K562 (cell line): Measurements from ENCODE around the gene SOHLH1. TPM values are rescaled to one million over a fixed set of nuclear protein-coding genes. Genes with fewer than 3 reads are reported as not detected.
A peak's percentile ranks its signal among the peaks of the same experiment; 100 is the strongest.

ENCODE experiments used
- ATAC-seq: fragments of 200-7000 bp; cut with Tn5 transposase; 3 replicates; pipeline ENCODE4 v1.9.1; 2020; ENCODE audit warnings: moderate library complexity
- BruUV-seq: library from RNA; stranded (reverse); fragments of 400-500 nt; replicated peaks from 2 replicates; lab custom pipeline; 2021; lab: Mats Ljungman, UMichigan
- CTCF ChIA-PET: fragments of 300-600 bp; formaldehyde crosslinking; extraction: SDS; loops from one replicate; lab custom pipeline; 2021; ENCODE audit warnings: low intra/inter-chr PET ratio; lab: Yijun Ruan, JAX
- POLR2A ChIA-PET: fragments of 300-600, 350-650 bp; sonication (Branson Sonifier 250); formaldehyde crosslinking; extraction: SDS; loops from one replicate; lab custom pipeline; 2021; ENCODE audit warnings: antibody characterized with exemption, inconsistent platforms; lab: Yijun Ruan, JAX
- DNase-seq, 4 experiments: peaks; one replicate each; pipeline versions ENCODE4 v3.0.0 to v3.0.0-alpha.2; 2011 to 2018; ENCODE audit warnings: low spot score in 3 of 4, mixed read lengths in 3 of 4; ENCODE audit errors: extremely low read depth in 1 of 4
- FAIRE-seq: peaks from 2 replicates; lab custom pipeline; 2011; peaks lifted over from hg19 to GRCh38; lab: Jason Lieb, UNC
- H2AFZ ChIP-seq: 2 replicates; pipeline ENCODE4 v1.6.0; 2011; ENCODE audit warnings: low read depth, low read length, control low read depth, inconsistent platforms
- H3K27ac ChIP-seq: fragments of 200-600 bp; 3 replicates; pipeline ENCODE4 v1.8.0; 2011; ENCODE audit warnings: low read depth, mild to moderate bottlenecking, control low read depth, inconsistent platforms, low read length, moderate library complexity, mixed read lengths; ENCODE audit errors: extremely low read depth
- H3K27me3 ChIP-seq, 2 experiments: fragments of 300-600 bp in 1 of 2; 2 replicates in 1 of 2; 3 replicates in 1 of 2; pipeline versions ENCODE4 v1.6.0 to v1.8.0; 2011; ENCODE audit warnings: inconsistent platforms in 2 of 2, low read length in 2 of 2, mild to moderate bottlenecking in 1 of 2, mixed read lengths in 1 of 2, moderate library complexity in 1 of 2; ENCODE audit not compliant: control insufficient read depth in 2 of 2, insufficient read depth in 2 of 2
- H3K36me3 ChIP-seq: fragments of 300-600 bp; 3 replicates; pipeline ENCODE4 v1.8.0; 2011; ENCODE audit warnings: mild to moderate bottlenecking, low read length, inconsistent platforms; ENCODE audit not compliant: control insufficient read depth, insufficient read depth
- H3K4me1 ChIP-seq, 2 experiments: fragments of 200-600 bp in 1 of 2; replicated peaks in 1 of 2; 2 replicates in 1 of 2; 3 replicates in 1 of 2; pipeline versions ENCODE4 v1.5.1 to v1.8.0; 2011; ENCODE audit warnings: inconsistent platforms in 2 of 2, low read length in 2 of 2, mild to moderate bottlenecking in 1 of 2, mixed read lengths in 1 of 2, moderate library complexity in 1 of 2; ENCODE audit not compliant: control insufficient read depth in 2 of 2, insufficient read depth in 2 of 2
- H3K4me2 ChIP-seq: 2 replicates; pipeline ENCODE4 v1.6.1; 2011; ENCODE audit warnings: low read length, control low read depth, inconsistent platforms, mixed read lengths; ENCODE audit not compliant: insufficient read depth
- H3K4me3 ChIP-seq: fragments of 200-600 bp; sonication (generic), shearing (Covaris generic); 2 replicates; pipeline ENCODE4 v1.5.1; 2016; ENCODE audit warnings: control low read depth, inconsistent platforms
- H3K79me2 ChIP-seq: fragments of 200-600 bp; 3 replicates; pipeline ENCODE4 v1.8.0; 2011; ENCODE audit warnings: low read length, inconsistent platforms; ENCODE audit not compliant: control insufficient read depth, insufficient read depth
- H3K9ac ChIP-seq, 2 experiments: 2 replicates each; pipeline versions ENCODE4 v1.6.0 to v1.6.1; 2011; ENCODE audit warnings: low read depth in 2 of 2, low read length in 2 of 2, control low read depth in 1 of 2, inconsistent platforms in 1 of 2, mild to moderate bottlenecking in 1 of 2, mixed read lengths in 1 of 2; ENCODE audit not compliant: insufficient read depth in 1 of 2
- H3K9me1 ChIP-seq: one replicate; pipeline ENCODE4 v1.6.0; 2011; ENCODE audit warnings: inconsistent platforms, mild to moderate bottlenecking, low read length, moderate library complexity; ENCODE audit not compliant: control insufficient read depth, insufficient read depth
- H3K9me3 ChIP-seq: replicated peaks from 2 replicates; pipeline ENCODE4 v1.5.1; 2011; ENCODE audit warnings: low read depth, low read length, inconsistent platforms; ENCODE audit not compliant: control insufficient read depth, insufficient read depth
- H4K20me1 ChIP-seq: replicated peaks from 2 replicates; pipeline ENCODE4 v1.6.1; 2011; ENCODE audit warnings: low read length, inconsistent platforms, mixed read lengths; ENCODE audit not compliant: control insufficient read depth, insufficient read depth
- BRD9 ChIP-seq: fragments of 450-650 bp; IDR thresholded peaks from 2 replicates; pipeline ENCODE4 v1.6.1; 2018; ENCODE audit warnings: low read depth; ENCODE audit not compliant: partially characterized antibody
- E2F3 ChIP-seq: fragments of 250-450 bp; sonication (Bioruptor Pico); IDR thresholded peaks from 2 replicates; pipeline ENCODE4 v1.4.0; 2020; ENCODE audit warnings: mild to moderate bottlenecking
- FOXM1 ChIP-seq, 2 experiments: fragments of 450-650 bp in 1 of 2; sonication (generic) in 1 of 2; formaldehyde crosslinking in 1 of 2; IDR thresholded peaks; 2 replicates each; pipeline versions ENCODE4 v1.6.1 to v1.9.0; 2017 to 2022; ENCODE audit warnings: low read depth in 2 of 2, mild to moderate bottlenecking in 2 of 2, missing genetic modification reagents in 1 of 2, moderate library complexity in 1 of 2
- MLX ChIP-seq, 2 experiments: fragments of 450-650 bp in 1 of 2; sonication (generic) in 1 of 2; formaldehyde crosslinking; conservative IDR thresholded peaks; 2 replicates each; pipeline versions ENCODE4 v1.4.0 to v1.8.1; 2020 to 2022; ENCODE audit warnings: mild to moderate bottlenecking in 1 of 2, missing genetic modification reagents in 1 of 2
- MTF1 ChIP-seq: fragments of 250-450 bp; sonication (Bioruptor Pico); IDR thresholded peaks from 2 replicates; pipeline ENCODE4 v1.9.0; 2021; ENCODE audit warnings: moderate library complexity, mild to moderate bottlenecking, inconsistent platforms, borderline replicate concordance
- RAD51 ChIP-seq: fragments of 450-650 bp; IDR thresholded peaks from 2 replicates; pipeline ENCODE4 v1.7.1; 2016; ENCODE audit warnings: low read depth, mild to moderate bottlenecking, borderline replicate concordance
- TEAD4 ChIP-seq, 2 experiments: sonication (generic) in 1 of 2; formaldehyde crosslinking in 1 of 2; IDR thresholded peaks; 2 replicates each; pipeline versions ENCODE4 v1.6.1 to v1.8.0; 2012 to 2022; ENCODE audit warnings: borderline replicate concordance in 1 of 2, inconsistent platforms in 1 of 2, low read length in 1 of 2, mild to moderate bottlenecking in 1 of 2, missing genetic modification reagents in 1 of 2
- TFE3 ChIP-seq: fragments of 450-650 bp; formaldehyde crosslinking; IDR thresholded peaks from 2 replicates; pipeline ENCODE4 v1.4.0; 2020; ENCODE audit warnings: mild to moderate bottlenecking, mixed read lengths
- U2AF2 ChIP-seq: fragments of 200-400 bp; formaldehyde crosslinking; optimal IDR thresholded peaks from 2 replicates; pipeline ENCODE3; 2017; ENCODE audit warnings: low read depth, mild to moderate bottlenecking, low read length
- ZNF274 ChIP-seq: IDR thresholded peaks from 2 replicates; pipeline ENCODE4 v1.6.1; 2011; ENCODE audit warnings: low read depth, mild to moderate bottlenecking, low read length, moderate library complexity, borderline replicate concordance
- WGBS: fragments of 100-300 bp; shearing (Covaris generic); methylation state at CpG from one replicate; pipeline ENCODE4 v1.1.6; 2016; ENCODE audit warnings: low coverage, mixed read lengths; ENCODE audit not compliant: insufficient coverage; ENCODE audit errors: missing lambda C conversion rate; 5-methylcytosine and 5-hydroxymethylcytosine counted together
- in situ Hi-C: fragments of 300-500 bp; cut with MboI; formaldehyde crosslinking; loops from 4 replicates; pipeline ENCODE4 v1.15.0; 2018; ENCODE audit warnings: inconsistent platforms, mixed read lengths
- intact Hi-C: fragments of 100-400 bp; cut with micrococcal nuclease; formaldehyde crosslinking; loops from 2 replicates; pipeline ENCODE4 v1.14.2; 2022
- polyA plus RNA-seq, 8 experiments: library from polyadenylated mRNA; depleted of rRNA in 4 of 8; stranded (reverse) in 5 of 8; unstranded in 3 of 8; fragments of >200 nt; fragmentation: Nextera tagmentation in 2 of 8; fragmentation: Illumina TruSeq in 1 of 8; extraction: Ambion mirVana in 2 of 8; extraction: Trizol in 1 of 8; gene quantifications; 2 replicates each; pipeline versions ENCODE4 v1.2.1 to v1.2.3, GENCODE V29; 2011 to 2014; ENCODE audit warnings: inconsistent platforms in 1 of 8, missing spikeins in 1 of 8
- total RNA-seq, 7 experiments: library from RNA; depleted of rRNA in 6 of 7; stranded (reverse); fragments of >200 nt in 6 of 7; fragmentation: Illumina TruSeq in 2 of 7; extraction: Trizol in 2 of 7; gene quantifications; 2 replicates each; pipeline versions ENCODE4 v1.2.1 to v1.2.3, GENCODE V29; 2011 to 2021; ENCODE audit warnings: low replicate concordance in 1 of 7

Gene SOHLH1
- total and polyA plus RNA-seq, 9 of the 15 experiments (the other 6 are each of a cell fraction or from before 2014, with no cell fraction given), result 0.17 to 0.41 (median 0.29) TPM; not detected in 6

GRCh38 chr9:135698767-135699166, 514 bp downstream of the SOHLH1 start:
- CTCF ChIA-PET, result no interaction called here
- intact Hi-C loops (no loop called here), in situ Hi-C loops (no loop called here)
- DNase-seq (no peak), ATAC-seq (no peak), FAIRE-seq (no peak)
- no peaks in the 10 kb centered on the region for H3K9me3 ChIP-seq
- POLR2A ChIA-PET, result no interaction called here
- H2AFZ ChIP-seq, result 0 out of 2 replicates have a peak overlapping the region, but pooled peaks have one; percentile 45
- peaks cover 7% of the 10 kb centered on the region; the same call in 1 of the 2 replicates for H4K20me1 ChIP-seq
- TF ChIP-seq MTF1 (CRISPR knock-in tag) (no peak), U2AF2 (no peak), BRD9 (no peak), MLX (CRISPR knock-in tag; conservative IDR thresholded peaks at IDR 0.05) (no peak), ZNF274 (no peak), RAD51 (no peak), TEAD4 (IDR thresholded peaks at IDR 0.05; ENCODE audit: low read length) (no peak), TEAD4 (CRISPR knock-in tag; IDR thresholded peaks at IDR 0.05; ENCODE audit: borderline replicate concordance) (no peak), TFE3 (CRISPR knock-in tag) (no peak), FOXM1 (IDR thresholded peaks at IDR 0.05; ENCODE audit: low read depth) (no peak), FOXM1 (CRISPR knock-in tag; IDR thresholded peaks at IDR 0.05; ENCODE audit: low read depth) (no peak), E2F3 (CRISPR knock-in tag) (no peak)
- H3K4me2 ChIP-seq, result no peak overlapping the region
- H3K9me1 ChIP-seq, result no peaks in the 10 kb centered on the region
- H3K79me2 ChIP-seq, result no peaks in the 10 kb centered on the region
- no peak overlapping the region for H3K9ac ChIP-seq
- no peak overlapping the region for H3K4me3 ChIP-seq
- WGBS, result 55% methylated on average over 17 of the region's 19 CpGs
- H3K4me1 ChIP-seq, result peaks cover 0 to 54% of the 10 kb centered on the region in 2 experiments; a peak in 2 of 5 replicates
- H3K36me3 ChIP-seq, result no peaks in the 10 kb centered on the region
- no peak overlapping the region for H3K27ac ChIP-seq
- H3K27me3 ChIP-seq, result peaks cover 19 to 46% of the 10 kb centered on the region in 2 experiments; a peak in 4 of 5 replicates
- no TSS peak for BruUV-seq
